ENCODE data around the gene GAS5. TPM values are rescaled to one million over a fixed set of nuclear protein-coding genes. Genes with fewer than 3 reads are reported as not detected.

Gene GAS5
- total and polyA plus RNA-seq, 2 experiments from 2014 or later, result 979 to 992 TPM

DNA sequence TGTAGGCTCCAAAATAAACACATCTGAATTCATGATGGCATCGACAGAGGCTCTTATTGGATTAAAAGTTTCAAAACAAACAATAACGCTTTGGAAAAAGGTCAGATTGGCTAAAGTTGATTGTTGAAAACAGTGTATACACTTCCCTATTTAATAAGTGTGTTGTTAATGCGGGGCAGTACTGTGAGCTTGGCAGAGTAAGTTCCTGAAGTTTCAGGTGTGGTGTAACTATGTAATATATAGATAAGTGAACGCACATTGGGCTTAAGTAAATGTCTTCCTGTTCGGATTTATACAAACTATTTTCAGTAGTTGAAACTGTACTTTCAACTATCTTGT lies 1.2 kb upstream of the GAS5 start:
- Mint-ChIP-seq H3K27me3 (ENCODE audit: insufficient read depth, low read depth, poor library complexity) (peaks cover 34% of the 10 kb centered on the region), H3K36me3 (ENCODE audit: low read depth) (peaks cover 61% of the 10 kb centered on the region), H3K4me1 (peaks cover 37% of the 10 kb centered on the region), H3K4me3 (peak overlapping the region; percentile 100), H3K27ac (peak overlapping the region; percentile 94), H3K9me3 (peaks cover 13% of the 10 kb centered on the region; the same call in 2 of the 3 replicates)
- Histone ChIP-seq H3K79me2 (replicated peaks; ENCODE audit: insufficient read depth) (peaks cover 77% of the 10 kb centered on the region), H3K9me2 (ENCODE audit: insufficient read depth) (no peaks in the 10 kb centered on the region), H3F3A (replicated peaks; ENCODE audit: low read depth) (peaks cover 44% of the 10 kb centered on the region), H3K27me3 (ENCODE audit: insufficient read depth) (no peaks in the 10 kb centered on the region), H3K4me1 (ENCODE audit: insufficient read depth) (peaks cover 26% of the 10 kb centered on the region), H4K20me1 (replicated peaks; ENCODE audit: insufficient read depth) (peaks cover 16% of the 10 kb centered on the region), H3K36me3 (ENCODE audit: insufficient read depth) (peaks cover 35% of the 10 kb centered on the region), H3K4me3 (peak overlapping the region; percentile 90), H3K27ac (ENCODE audit: low read depth) (peak overlapping the region; percentile 98), H3K4me2 (peak overlapping the region; percentile 97), H2AFZ (peak overlapping the region; percentile 92)
- no peak for ATAC-seq
- no peak for TF ChIP-seq ZNF331 (CRISPR knock-in tag; IDR thresholded peaks at IDR 0.05; ENCODE audit: low read depth)
- TF ChIP-seq ZNF114 (CRISPR knock-in tag; IDR thresholded peaks at IDR 0.05), result no peak
- TF ChIP-seq STAT1 (IDR thresholded peaks at IDR 0.05; ENCODE audit: unreplicated experiment), result no peak
- TF ChIP-seq, protein P1, sequence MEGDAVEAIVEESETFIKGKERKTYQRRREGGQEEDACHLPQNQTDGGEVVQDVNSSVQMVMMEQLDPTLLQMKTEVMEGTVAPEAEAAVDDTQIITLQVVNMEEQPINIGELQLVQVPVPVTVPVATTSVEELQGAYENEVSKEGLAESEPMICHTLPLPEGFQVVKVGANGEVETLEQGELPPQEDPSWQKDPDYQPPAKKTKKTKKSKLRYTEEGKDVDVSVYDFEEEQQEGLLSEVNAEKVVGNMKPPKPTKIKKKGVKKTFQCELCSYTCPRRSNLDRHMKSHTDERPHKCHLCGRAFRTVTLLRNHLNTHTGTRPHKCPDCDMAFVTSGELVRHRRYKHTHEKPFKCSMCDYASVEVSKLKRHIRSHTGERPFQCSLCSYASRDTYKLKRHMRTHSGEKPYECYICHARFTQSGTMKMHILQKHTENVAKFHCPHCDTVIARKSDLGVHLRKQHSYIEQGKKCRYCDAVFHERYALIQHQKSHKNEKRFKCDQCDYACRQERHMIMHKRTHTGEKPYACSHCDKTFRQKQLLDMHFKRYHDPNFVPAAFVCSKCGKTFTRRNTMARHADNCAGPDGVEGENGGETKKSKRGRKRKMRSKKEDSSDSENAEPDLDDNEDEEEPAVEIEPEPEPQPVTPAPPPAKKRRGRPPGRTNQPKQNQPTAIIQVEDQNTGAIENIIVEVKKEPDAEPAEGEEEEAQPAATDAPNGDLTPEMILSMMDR (conservative IDR thresholded peaks at IDR 0.05; ENCODE audit: low read depth in 2 of 2), result no peak
- no peak for TF ChIP-seq JUNB (IDR thresholded peaks at IDR 0.05; ENCODE audit: unreplicated experiment)
- TF ChIP-seq, protein P2, sequence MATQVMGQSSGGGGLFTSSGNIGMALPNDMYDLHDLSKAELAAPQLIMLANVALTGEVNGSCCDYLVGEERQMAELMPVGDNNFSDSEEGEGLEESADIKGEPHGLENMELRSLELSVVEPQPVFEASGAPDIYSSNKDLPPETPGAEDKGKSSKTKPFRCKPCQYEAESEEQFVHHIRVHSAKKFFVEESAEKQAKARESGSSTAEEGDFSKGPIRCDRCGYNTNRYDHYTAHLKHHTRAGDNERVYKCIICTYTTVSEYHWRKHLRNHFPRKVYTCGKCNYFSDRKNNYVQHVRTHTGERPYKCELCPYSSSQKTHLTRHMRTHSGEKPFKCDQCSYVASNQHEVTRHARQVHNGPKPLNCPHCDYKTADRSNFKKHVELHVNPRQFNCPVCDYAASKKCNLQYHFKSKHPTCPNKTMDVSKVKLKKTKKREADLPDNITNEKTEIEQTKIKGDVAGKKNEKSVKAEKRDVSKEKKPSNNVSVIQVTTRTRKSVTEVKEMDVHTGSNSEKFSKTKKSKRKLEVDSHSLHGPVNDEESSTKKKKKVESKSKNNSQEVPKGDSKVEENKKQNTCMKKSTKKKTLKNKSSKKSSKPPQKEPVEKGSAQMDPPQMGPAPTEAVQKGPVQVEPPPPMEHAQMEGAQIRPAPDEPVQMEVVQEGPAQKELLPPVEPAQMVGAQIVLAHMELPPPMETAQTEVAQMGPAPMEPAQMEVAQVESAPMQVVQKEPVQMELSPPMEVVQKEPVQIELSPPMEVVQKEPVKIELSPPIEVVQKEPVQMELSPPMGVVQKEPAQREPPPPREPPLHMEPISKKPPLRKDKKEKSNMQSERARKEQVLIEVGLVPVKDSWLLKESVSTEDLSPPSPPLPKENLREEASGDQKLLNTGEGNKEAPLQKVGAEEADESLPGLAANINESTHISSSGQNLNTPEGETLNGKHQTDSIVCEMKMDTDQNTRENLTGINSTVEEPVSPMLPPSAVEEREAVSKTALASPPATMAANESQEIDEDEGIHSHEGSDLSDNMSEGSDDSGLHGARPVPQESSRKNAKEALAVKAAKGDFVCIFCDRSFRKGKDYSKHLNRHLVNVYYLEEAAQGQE (IDR thresholded peaks at IDR 0.05; ENCODE audit: unreplicated experiment), result no peak
- TF ChIP-seq EZH2phosphoT487 (IDR thresholded peaks at IDR 0.05; ENCODE audit: unreplicated experiment), result no peak
- no peak for TF ChIP-seq EZH2 (IDR thresholded peaks at IDR 0.05; ENCODE audit: low read depth, unreplicated experiment)
- TF ChIP-seq, protein P3, sequence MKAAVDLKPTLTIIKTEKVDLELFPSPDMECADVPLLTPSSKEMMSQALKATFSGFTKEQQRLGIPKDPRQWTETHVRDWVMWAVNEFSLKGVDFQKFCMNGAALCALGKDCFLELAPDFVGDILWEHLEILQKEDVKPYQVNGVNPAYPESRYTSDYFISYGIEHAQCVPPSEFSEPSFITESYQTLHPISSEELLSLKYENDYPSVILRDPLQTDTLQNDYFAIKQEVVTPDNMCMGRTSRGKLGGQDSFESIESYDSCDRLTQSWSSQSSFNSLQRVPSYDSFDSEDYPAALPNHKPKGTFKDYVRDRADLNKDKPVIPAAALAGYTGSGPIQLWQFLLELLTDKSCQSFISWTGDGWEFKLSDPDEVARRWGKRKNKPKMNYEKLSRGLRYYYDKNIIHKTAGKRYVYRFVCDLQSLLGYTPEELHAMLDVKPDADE (IDR thresholded peaks at IDR 0.05), result no peak
- TF ChIP-seq, protein P4, sequence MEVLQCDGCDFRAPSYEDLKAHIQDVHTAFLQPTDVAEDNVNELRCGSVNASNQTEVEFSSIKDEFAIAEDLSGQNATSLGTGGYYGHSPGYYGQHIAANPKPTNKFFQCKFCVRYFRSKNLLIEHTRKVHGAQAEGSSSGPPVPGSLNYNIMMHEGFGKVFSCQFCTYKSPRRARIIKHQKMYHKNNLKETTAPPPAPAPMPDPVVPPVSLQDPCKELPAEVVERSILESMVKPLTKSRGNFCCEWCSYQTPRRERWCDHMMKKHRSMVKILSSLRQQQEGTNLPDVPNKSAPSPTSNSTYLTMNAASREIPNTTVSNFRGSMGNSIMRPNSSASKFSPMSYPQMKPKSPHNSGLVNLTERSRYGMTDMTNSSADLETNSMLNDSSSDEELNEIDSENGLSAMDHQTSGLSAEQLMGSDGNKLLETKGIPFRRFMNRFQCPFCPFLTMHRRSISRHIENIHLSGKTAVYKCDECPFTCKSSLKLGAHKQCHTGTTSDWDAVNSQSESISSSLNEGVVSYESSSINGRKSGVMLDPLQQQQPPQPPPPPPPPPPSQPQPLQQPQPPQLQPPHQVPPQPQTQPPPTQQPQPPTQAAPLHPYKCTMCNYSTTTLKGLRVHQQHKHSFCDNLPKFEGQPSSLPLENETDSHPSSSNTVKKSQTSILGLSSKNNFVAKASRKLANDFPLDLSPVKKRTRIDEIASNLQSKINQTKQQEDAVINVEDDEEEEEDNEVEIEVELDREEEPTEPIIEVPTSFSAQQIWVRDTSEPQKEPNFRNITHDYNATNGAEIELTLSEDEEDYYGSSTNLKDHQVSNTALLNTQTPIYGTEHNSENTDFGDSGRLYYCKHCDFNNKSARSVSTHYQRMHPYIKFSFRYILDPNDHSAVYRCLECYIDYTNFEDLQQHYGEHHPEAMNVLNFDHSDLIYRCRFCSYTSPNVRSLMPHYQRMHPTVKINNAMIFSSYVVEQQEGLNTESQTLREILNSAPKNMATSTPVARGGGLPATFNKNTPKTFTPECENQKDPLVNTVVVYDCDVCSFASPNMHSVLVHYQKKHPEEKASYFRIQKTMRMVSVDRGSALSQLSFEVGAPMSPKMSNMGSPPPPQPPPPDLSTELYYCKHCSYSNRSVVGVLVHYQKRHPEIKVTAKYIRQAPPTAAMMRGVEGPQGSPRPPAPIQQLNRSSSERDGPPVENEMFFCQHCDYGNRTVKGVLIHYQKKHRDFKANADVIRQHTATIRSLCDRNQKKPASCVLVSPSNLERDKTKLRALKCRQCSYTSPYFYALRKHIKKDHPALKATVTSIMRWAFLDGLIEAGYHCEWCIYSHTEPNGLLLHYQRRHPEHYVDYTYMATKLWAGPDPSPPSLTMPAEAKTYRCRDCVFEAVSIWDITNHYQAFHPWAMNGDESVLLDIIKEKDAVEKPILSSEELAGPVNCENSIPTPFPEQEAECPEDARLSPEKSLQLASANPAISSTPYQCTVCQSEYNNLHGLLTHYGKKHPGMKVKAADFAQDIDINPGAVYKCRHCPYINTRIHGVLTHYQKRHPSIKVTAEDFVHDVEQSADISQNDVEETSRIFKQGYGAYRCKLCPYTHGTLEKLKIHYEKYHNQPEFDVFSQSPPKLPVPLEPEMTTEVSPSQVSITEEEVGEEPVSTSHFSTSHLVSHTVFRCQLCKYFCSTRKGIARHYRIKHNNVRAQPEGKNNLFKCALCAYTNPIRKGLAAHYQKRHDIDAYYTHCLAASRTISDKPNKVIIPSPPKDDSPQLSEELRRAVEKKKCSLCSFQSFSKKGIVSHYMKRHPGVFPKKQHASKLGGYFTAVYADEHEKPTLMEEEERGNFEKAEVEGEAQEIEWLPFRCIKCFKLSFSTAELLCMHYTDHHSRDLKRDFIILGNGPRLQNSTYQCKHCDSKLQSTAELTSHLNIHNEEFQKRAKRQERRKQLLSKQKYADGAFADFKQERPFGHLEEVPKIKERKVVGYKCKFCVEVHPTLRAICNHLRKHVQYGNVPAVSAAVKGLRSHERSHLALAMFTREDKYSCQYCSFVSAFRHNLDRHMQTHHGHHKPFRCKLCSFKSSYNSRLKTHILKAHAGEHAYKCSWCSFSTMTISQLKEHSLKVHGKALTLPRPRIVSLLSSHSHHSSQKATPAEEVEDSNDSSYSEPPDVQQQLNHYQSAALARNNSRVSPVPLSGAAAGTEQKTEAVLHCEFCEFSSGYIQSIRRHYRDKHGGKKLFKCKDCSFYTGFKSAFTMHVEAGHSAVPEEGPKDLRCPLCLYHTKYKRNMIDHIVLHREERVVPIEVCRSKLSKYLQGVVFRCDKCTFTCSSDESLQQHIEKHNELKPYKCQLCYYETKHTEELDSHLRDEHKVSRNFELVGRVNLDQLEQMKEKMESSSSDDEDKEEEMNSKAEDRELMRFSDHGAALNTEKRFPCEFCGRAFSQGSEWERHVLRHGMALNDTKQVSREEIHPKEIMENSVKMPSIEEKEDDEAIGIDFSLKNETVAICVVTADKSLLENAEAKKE (CRISPR knock-in tag; IDR thresholded peaks at IDR 0.05), result no peak
- TF ChIP-seq POLR2AphosphoS5 (IDR thresholded peaks at IDR 0.05; ENCODE audit: low read depth), result no peak
- no peak for TF ChIP-seq CREB1 (CRISPR knock-in tag; IDR thresholded peaks at IDR 0.05; ENCODE audit: low read depth)
- TF ChIP-seq NANOG (IDR thresholded peaks at IDR 0.05; ENCODE audit: borderline replicate concordance), result no peak
- DNase-seq (ENCODE audit: low spot score), result no peak
